SU-DHL-6 (cell line): ENCODE results near the gene SENP6.

ENCODE experiments used
- EZH2phosphoT487 ChIP-seq: fragments of 200-600 bp; sonication (generic), shearing (Covaris generic); conservative IDR thresholded peaks from 2 replicates; pipeline ENCODE4 v1.6.1; 2018; ENCODE audit warnings: mild to moderate bottlenecking, antibody characterized with exemption, low read length, moderate library complexity, mixed read lengths
- TF ChIP-seq, protein P1 (sequence below): fragments of 200-600 bp; sonication (generic); IDR thresholded peaks from one replicate; pipeline ENCODE4 v1.5.1; 2017; ENCODE audit warnings: antibody characterized with exemption, mild to moderate bottlenecking, low read length, moderate library complexity; ENCODE audit not compliant: insufficient read depth, poor library complexity, severe bottlenecking

- TF ChIP-seq, protein P1, sequence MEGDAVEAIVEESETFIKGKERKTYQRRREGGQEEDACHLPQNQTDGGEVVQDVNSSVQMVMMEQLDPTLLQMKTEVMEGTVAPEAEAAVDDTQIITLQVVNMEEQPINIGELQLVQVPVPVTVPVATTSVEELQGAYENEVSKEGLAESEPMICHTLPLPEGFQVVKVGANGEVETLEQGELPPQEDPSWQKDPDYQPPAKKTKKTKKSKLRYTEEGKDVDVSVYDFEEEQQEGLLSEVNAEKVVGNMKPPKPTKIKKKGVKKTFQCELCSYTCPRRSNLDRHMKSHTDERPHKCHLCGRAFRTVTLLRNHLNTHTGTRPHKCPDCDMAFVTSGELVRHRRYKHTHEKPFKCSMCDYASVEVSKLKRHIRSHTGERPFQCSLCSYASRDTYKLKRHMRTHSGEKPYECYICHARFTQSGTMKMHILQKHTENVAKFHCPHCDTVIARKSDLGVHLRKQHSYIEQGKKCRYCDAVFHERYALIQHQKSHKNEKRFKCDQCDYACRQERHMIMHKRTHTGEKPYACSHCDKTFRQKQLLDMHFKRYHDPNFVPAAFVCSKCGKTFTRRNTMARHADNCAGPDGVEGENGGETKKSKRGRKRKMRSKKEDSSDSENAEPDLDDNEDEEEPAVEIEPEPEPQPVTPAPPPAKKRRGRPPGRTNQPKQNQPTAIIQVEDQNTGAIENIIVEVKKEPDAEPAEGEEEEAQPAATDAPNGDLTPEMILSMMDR: no peak
- TF ChIP-seq EZH2phosphoT487: no peak
Measured at GRCh38 chr6:75624335-75624734, 22.7 kb downstream of the SENP6 start.
